HuH-7.5 (cell line): Measurements from ENCODE around the gene FRMPD1.
"Not testable (repeated sequence)": the region's sequence is repeated elsewhere in the genome, so short reads cannot be mapped to it uniquely, and the experiment has no call there.

ENCODE experiments used
- DNase-seq: peaks from one replicate; pipeline ENCODE4 v3.0.0; 2011; ENCODE audit warnings: low spot score

The FRMPD1 gene

DNA sequence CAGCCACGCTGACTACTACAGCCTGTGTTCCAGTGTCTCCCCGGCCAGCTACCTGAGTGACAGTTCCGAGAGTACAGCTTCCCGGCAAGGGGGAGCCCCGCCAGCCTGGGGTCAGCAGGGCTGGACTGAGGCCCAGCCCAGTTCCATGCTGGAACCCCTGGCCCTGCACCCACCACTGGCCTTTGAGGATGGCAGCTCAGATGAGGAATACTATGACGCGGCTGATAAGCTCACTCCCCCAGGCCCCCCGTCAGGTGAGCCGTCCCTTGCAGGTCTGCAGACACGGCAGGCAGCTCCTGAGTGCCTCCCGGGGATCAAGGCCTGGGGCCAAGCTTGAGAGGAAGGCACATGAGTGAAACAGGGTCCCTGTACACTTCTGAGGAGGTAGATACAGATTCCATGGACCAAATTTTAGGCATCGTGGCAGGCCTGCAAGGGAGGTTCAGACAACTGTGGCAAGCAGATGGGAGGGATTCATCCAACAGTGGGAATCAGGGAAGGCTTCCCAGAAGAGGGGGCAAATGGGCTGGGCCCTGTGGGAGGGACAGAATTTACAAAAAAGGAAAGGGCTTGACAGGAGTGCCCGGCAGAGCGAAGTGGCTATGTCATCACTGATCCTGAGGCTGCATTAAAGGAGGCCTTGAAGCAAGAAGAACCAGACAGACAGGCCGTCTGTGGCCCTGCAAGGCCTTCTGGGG is 90.0 kb downstream of the FRMPD1 start:
- DNase-seq, result no peak

DNA sequence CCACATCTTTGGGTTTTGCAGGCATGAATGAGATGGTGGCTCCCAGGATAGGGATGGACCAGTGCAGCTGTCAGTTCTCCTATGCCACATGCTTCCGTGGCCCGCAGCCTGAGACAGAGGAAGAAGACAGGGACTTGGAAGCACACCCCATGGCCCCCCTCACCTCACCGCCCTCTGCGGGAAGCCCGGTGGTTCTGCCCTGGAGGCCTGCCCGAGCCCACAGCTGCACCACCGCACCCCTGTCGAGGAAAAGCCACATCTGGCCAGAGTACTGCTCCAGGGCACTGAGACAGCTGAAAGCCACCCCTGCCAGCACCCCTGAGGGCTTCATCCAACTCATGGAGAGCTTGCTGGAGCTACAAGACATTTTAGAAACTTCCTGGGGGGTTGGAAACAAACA is 95.2 kb downstream of the FRMPD1 start:
- DNase-seq, result no peak

DNA sequence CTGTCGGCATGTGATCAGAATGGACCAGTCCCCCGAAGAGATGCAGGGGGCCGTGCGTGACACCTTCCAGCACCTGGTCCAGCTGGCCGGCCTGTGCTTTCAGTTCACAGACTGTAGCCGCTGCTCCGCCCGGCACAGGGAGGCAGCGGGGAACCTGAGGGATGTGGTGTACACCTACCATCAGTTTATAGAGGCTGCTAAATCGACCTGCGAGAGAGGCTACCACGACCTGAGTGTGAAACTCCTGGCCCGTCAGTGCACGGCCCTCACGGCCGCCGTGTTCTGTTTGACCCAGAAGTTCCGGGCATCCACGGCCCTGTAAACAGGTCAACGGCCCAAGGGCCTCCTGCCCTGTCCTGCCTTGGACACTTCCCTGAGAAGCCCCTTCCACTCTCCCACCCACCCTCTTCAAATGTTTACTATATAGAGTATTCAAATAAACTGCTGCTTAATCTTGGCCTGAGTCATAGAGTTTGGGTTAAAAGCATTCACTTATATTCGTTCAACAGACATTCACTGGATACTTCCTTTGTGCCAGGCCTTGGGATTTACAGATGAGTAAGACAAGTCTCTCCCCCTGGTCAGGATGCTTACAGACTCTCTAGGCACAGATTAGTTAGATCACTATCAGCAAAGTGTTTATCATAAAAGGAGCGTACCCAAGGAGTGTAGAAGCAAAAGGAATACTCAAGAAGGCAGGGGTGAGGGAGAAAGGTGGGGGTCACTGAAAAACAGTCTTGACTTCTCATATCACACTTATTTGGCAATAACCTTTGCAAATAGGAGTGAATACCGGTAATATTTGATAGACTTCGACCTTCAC is 95.9 kb downstream of the FRMPD1 start:
- no peak for DNase-seq

DNA sequence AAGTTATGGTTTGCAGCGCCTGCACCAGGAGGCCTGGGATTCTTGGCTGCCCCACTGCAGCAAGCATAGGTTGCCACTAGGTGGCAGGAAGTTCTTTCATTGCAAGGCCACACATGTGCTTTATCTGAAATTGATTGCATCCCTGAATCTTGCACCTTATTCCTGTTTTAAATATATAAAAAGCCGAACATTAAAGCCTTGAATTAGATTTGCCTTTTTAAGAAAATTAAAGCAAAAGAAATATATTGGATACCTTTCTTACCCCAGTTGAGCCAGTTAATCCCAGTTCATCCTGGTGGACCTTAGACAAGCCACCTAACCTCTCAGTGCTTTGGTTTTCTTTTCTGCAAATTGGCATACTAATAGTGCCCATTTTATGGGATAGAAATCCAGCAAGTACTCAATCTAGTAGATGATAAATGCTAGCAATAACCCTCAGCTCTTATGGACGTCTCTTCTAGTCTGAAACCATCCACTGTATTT is 96.6 kb downstream of the FRMPD1 start:
- DNase-seq, result peak; percentile 97

DNA sequence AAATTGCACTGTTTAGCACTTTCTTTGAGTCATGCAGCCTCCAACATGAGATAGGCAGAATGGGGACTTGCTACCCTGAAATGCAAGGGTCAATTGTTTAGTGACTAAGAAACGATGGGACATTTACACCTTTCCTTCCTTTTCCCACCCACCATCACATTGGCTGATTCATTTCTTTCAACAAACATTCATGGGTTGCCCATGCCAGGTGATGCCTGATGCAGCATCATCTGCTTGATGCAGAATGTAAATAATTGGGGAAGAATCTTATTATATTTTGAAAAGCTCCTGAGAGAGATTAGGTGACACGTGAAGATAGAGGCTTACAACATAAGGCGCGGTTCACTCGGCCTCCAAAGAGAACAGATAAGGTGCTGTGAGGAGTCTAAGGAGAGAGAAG is 98.4 kb downstream of the FRMPD1 start:
- no peak for DNase-seq

DNA sequence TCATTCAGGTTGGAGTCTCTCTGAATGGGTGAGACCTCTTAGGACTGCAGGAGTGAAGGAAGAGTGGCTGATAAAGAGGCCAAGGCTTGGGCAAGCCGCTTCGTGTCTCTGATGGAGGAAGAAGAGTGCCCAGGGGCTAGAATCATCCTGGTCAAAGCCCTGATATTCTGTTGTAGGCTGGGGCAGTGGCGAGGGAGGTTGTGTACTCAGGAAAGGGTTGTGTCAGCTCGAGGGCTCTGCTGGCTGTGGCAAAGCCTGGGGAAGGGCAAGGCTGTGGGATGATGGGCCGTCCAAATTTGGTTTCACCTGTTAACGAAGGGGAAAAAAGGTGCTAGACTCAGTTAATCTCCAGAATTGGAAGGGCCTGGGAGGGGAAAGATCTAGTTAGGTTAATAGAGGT is 100.4 kb downstream of the FRMPD1 start:
- DNase-seq, result no peak

DNA sequence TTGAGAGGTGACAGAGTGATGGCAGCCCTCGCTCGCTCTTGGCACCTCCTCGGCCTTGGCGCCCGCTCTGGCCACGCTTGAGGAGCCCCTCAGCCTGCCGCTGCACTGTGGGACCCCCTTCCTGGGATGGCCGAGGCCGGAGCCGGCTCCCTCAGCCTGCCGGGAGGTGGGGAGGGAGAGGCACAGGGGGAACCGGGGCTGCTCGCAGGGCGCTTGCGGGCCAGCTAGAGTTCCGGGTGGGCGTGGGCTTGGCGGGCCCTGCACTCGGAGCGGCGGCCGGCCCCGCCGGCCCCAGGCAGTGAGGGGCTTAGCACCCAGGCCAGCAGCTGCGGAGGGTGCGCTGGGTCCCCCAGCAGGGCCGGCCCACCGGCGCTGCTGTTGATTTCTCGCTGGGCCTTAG is 101.0 kb downstream of the FRMPD1 start:
- not testable (repeated sequence) for DNase-seq

DNA sequence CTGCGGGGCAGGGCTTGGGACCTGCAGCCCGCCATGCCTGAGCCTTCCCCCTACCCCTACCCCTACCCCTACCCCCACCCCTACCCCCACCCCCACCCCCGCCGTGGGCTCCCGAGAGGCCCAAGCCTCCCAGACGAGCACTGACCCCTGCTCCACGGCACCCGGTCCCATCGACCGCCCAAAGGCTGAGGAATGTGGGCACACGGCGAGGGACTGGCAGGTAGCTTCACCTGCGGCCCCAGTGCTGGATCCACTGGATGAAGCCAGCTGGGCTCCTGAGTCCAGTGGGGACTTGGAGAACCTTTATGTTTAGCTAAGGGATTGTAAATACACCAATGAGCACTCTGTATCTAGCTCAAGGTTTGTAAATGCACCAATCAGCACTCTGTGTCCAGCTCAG is 101.4 kb downstream of the FRMPD1 start:
- DNase-seq, result not testable (repeated sequence)

DNA sequence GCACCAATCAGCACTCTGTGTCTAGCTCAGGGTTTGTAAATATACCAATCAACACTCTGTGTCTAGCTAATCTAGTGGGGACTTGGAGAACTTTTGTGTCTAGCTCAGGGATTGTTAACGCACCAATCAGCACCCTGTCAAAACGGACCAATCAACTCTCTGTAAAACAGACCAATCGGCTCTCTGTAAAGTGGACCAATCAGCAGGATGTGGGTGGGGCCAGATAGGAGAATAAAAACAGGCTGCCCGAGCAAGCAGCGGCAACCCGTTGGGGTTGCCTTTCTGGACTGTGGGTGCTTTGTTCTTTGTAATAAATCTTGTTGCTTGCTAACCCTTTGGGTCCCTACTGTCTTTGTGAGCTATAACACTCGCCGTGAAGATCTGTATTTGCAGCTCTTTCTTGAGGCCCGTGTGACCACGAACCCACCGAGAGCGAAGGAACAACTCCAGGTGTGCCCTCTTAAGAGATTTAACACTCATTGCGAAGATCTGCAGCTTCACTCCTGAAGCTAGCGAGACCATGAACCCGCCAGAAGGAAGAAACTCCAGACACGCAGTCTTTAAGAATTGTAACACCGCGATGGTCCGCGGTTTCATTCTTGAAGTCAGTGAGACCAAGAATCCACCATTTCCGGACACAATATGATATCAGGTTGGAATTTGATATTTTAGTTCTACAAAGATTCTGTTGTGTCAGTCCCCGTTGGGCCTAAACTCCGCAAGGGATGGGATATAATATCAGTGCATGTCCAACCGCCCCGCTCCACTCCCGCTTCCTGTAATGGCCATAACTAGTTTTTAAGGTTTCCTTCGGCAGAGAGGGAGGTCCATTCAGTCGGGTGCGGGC is 102.1 kb downstream of the FRMPD1 start:
- DNase-seq, result no peak

DNA sequence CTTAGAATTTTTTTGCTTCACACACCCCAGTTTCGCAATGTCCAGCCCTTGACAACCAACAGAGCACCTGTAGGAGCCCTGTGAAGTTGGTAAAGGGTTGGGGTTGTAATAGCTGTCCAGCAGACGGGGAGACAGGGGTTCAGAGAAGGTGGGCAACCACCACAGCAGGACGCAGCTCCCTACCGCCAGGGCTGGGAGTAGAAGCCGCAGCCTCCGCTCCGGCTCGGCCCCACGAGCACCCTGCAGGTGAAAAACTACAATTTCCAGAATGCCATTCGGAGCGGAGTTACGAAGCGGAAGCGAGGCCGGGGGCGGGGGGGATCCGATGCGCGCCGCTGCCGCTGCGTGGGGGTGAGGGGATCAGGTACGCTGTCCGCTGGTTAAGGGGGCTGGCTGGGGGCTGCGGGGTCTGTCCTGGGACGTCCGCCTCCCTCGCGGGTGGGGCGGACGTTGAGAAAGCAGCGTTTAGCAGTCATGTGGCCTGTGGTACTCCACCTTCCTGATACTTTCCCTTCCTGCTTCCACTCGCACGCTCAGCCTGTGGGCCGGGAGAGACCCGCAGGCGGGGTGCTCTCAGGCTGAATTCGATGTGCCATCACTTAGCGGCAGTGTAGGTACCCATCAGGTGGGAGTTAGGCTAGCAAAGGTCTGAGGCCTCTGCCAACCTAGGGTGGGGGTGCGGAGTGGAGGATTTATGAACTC is 102.9 kb downstream of the FRMPD1 start, which contains the start of gene TRMT10B:
Gene TRMT10B (plus strand): TSS at position 317 of the 702 bp plus-strand sequence. CDS start 8,127 bp downstream, outside the sequence.
- DNase-seq, result peak; percentile 99

DNA sequence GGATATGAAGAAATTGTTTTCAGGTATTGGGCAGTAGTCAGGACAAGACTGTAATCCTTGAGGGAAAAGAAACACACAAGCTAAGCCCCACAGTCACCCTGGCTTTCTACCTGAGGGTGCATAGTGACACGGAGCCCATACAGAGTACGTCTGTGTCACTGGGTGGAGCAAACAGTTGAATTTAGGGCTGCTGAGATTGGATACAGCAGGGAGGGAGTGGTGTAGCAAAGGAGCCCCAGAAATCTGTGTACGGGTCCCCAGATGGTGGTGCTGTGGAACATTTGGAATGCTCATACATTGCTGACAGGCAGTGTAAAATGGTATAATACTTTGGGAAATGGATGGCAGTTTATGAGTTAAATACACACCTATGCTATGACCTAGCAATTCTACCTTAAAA is 108.0 kb downstream of the FRMPD1 start:
- DNase-seq, result no peak

DNA sequence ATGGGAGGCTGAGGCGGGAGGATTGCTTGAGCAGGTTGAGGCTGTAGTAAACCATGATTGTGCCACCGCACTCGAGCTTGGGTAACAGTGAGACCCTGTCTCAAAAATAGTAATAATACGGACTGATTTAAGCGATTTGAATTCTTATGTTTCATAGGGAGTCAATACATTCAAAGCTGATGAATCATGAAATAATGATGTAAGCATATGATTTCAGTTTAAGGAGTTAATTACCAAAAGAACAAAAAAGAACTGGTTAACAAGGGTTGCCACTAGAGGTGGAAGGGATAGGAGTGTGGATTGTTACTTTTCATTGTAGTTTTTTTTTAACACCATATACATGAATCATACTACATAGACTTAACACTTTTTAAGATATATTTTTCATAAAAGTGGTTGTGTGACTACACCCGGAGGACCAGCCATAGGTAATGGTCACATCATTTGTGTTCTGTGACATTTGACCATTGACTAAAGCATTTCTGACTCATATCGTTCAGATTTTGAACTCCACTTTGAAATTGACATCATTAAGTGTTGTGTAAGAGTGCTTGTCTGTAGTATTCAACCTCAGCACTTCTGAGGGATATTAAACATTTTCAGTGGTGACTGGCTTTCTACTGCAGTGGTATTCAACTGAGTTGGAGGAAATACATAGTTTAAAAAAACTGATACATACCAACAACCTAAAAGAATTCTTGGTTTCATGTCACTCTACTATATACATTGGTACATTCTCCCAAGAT is 109.8 kb downstream of the FRMPD1 start:
- DNase-seq, result no peak

DNA sequence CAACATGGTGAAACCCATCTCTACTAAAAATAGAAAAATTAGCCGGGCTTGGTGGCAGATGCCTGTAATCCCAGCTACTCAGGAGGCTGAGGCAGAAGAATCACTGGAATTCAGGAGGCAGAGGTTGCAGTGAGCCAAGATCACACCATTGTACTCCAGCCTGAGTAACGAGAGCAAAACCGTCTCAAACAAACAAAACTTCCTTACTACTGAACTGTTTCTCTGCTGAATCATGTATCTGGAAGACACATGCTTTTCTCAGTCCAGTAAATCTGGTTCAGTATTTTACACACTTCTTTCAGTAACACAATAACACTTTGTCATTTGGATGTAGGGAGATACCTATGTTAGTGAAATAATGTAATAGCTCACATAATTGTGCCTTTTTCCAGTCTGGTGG is 110.8 kb downstream of the FRMPD1 start:
- DNase-seq, result no peak

DNA sequence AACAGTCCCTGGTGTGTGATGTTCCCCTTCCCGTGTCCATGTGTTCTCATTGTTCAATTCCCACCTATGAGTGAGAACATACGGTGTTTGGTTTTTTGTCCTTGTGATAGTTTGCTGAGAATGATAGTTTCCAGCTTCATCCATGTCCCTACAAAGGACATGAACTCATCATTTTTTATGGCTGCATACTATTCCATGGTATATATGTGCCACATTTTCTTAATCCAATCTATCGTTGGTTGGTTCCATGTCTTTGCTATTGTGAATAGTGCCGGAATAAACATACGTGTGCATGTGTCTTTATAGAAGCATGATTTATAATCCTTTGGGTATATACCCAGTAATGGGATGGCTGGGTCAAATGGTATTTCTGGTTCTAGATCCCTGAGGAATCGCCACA is 114.5 kb downstream of the FRMPD1 start:
- DNase-seq, result not testable (repeated sequence)

DNA sequence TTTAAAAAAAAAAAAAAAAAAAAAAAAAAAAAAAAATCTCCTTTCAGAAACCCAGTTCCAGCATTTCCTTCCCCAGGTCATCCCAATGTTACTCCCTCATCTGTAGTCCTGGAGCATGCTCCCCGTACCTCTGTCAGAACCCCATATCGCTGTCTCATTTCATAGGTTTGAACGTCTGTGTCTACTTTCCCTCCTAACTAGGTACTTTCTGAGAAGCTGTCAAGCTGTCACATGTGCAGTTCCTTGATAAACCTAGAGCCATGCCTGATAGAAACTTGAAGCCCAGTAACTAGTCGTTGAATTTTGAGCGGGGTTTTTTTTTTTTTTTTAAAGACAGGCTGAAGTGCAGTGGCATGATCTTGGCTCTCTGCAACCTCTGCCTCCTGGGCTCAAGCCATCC is 118.6 kb downstream of the FRMPD1 start:
- DNase-seq, result no peak

DNA sequence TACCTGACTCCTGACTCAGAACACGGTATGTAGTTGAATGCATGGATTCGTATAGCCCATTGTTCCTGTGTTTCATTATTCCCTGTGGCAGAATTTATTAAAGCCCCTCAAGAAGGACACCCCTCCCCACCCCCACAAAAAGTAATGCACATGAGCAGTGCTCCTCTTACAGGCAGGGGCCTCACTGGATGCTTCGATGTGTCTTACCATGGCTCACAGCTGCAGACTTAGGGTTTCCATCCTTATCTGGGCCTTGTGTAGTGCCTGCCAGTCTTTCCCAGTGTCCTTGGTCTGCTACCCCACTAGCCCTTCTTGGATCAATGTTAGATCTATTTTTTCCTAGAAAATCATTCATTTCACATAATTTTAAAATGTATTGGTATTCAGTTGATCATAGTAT is 119.2 kb downstream of the FRMPD1 start:
- no peak for DNase-seq

DNA sequence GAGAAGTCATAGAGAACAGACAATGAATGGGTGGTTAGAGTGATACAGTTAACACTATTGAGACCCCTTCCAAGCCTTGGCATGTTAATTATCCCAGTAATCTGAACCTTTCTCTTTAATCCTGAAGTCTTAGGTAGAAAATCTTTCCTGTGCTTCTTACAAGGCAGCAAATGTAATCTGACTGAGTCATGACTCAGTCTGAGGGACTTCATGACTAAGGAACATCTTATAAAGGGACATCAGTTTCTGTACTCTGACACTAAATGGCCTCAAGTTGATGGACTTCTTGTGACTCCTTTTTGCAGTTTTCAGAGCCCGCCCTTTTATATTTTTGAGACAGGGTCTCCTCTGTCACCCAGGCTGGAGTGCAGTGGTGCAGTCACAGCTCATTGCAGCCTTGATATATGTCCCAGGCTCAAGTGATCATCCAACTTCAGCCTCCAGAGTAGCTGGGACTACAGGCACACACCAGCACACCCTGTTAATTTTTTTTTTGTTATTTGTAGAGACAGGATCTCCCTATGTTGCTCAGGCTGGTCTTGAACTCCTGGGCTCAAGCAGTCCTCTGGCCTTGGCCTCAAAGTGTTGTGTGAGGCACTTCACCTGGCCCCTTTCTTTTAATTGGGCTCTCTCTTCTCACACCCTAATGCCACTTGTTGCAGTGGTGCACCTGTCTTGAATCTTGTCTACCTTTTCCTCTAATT is 124.6 kb downstream of the FRMPD1 start:
- no peak for DNase-seq

DNA sequence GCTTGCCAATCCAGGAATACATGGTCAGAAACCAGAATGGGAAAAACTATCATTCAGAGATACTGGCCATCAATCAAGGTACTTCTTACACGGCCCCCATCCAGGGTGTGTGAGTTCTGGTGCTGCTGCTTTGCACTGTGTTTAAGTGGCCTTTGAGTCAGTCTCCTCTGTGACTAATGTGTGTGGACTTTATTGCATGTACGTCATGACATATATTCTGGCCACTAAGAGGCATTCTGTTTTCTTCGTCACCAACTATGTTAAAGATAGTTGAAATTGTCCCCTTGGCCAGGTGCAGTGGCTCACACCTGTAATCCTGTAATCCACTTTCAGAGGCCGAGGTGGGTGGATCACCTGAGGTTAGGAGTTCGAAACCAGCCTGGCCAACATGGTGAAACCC is 125.6 kb downstream of the FRMPD1 start:
- no peak for DNase-seq

DNA sequence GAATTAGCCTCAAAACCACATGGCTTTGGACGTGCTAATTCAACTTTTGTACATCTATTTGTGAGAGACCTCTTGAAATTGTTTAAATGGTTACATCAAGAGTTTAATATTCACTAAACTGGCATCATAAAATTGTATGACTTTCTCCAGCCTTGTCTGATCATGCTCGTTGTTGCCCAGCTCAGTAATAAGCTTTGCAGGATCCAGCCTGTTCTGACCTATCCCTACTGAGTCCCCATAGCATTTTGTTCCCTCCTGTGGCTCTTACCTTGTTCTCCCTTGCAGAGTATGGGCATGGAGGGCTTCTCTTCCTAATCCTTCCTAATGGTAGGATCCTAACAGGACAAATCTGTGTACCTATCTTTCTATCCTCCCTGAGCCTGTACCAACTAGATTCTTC is 127.8 kb downstream of the FRMPD1 start:
- no peak for DNase-seq

DNA sequence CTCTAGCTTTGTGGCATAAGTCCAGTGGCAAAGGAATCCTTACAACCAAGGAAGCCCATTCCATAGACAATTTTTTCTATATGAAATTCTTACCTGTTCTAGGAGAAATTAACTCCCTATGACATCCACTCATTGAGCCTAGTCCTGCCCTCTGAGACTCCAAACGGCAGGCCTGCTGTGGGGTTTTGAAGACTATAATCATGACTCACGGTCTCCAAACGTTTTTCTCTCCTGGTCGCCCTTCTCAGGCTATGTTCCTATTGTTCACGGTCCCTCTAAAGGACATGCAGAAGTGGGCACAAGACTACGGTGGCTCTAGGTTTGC is 133.5 kb downstream of the FRMPD1 start:
- no peak for DNase-seq
